Lung (tissue), 12 donors: ENCODE measurements around the gene ZNF750. TPM values are rescaled to one million over a fixed set of nuclear protein-coding genes. Genes with fewer than 3 reads are reported as not detected.

Experiments
- ATAC-seq: fragments of 200-7000 bp; cut with Tn5 transposase; one replicate; pipeline ENCODE4 v1.9.1; 2020; ENCODE audit warnings: moderate number of reproducible peaks; ENCODE audit not compliant: insufficient read depth, low FRiP score
- DNase-seq, 3 donors: peaks; one replicate each; pipeline ENCODE4 v3.0.0-alpha.2; 2013 to 2017
- H3K27ac ChIP-seq, 2 donors: one replicate each; pipeline ENCODE4 v1.5.1; 2013; ENCODE audit warnings: mild to moderate bottlenecking in 2 of 2, moderate library complexity in 2 of 2, control low read depth in 1 of 2, inconsistent platforms in 1 of 2, low read depth in 1 of 2, low read length in 1 of 2
- H3K27me3 ChIP-seq, 3 donors: one replicate each; pipeline ENCODE4 v1.5.1; 2013; ENCODE audit warnings: low read length in 2 of 3; ENCODE audit not compliant: control insufficient read depth in 3 of 3, insufficient read depth in 3 of 3
- H3K36me3 ChIP-seq, 4 donors: one replicate each; pipeline ENCODE4 v1.5.1; 2013; ENCODE audit warnings: low read length in 4 of 4, mild to moderate bottlenecking in 1 of 4, moderate library complexity in 1 of 4; ENCODE audit not compliant: control insufficient read depth in 4 of 4, insufficient read depth in 4 of 4
- H3K4me1 ChIP-seq, 5 donors: one replicate each; pipeline ENCODE4 v1.5.1; 2013; ENCODE audit warnings: low read length in 5 of 5, mild to moderate bottlenecking in 2 of 5, moderate library complexity in 1 of 5; ENCODE audit not compliant: control insufficient read depth in 5 of 5, insufficient read depth in 5 of 5
- H3K4me3 ChIP-seq: one replicate; pipeline ENCODE4 v1.5.1; 2013; ENCODE audit warnings: mild to moderate bottlenecking, control low read depth, moderate library complexity
- H3K9ac ChIP-seq, 2 donors: one replicate each; pipeline ENCODE4 v1.5.1; 2013; ENCODE audit warnings: low read length in 2 of 2, control low read depth in 1 of 2; ENCODE audit not compliant: insufficient read depth in 1 of 2
- H3K9me3 ChIP-seq, 4 donors: one replicate each; pipeline ENCODE4 v1.5.1; 2013; ENCODE audit warnings: low read length in 3 of 4, mild to moderate bottlenecking in 1 of 4, moderate library complexity in 1 of 4; ENCODE audit not compliant: control insufficient read depth in 4 of 4, insufficient read depth in 3 of 4
- CTCF ChIP-seq: IDR thresholded peaks from 2 replicates; pipeline ENCODE4 v1.5.1; 2012; ENCODE audit warnings: mild to moderate bottlenecking; ENCODE audit errors: control extremely low read depth, extremely low read depth
- WGBS, 2 donors: extraction: QIAGEN DNeasy Blood & Tissue Kit; methylation state at CpG; one replicate each; pipeline ENCODE4 v1.1.7; 2013; 5-methylcytosine and 5-hydroxymethylcytosine counted together
- polyA plus RNA-seq, 2 donors: library from polyadenylated mRNA; stranded (reverse); fragments of 200-250 nt; gene quantifications; one replicate each; pipeline ENCODE4 v1.2.1, GENCODE V29; 2013
- total RNA-seq, 2 donors: library from RNA; depleted of rRNA in 1 of 2; stranded (reverse); fragments of >200 nt in 1 of 2; gene quantifications; one replicate each; pipeline ENCODE4 v1.2.1, GENCODE V29; 2014 to 2021
- donor health status: control.
- donor health status: control.
- donor health status: Bipolar disorder and iron deficiency.
- donor health status: healthy.
- donor health status: DM: yes; HTN: yes; CAD: no.

The ZNF750 gene
- total and polyA plus RNA-seq, 4 donors, result 1.3 to 4.4 (median 1.9) TPM

GRCh38 chr17:82797061-82797460 is 42.8 kb downstream of the ZNF750 start:
- H3K36me3 ChIP-seq, result peaks cover 0 to 17% (median 8%) of the 10 kb centered on the region in 4 donors
- H3K4me3 ChIP-seq, result no peak overlapping the region
- 96 to 99% methylated on average over 9 of the region's 9 CpGs for WGBS, 2 donors
- H3K4me1 ChIP-seq, result peaks cover 0 to 5% (median 0%) of the 10 kb centered on the region in 5 donors
- no peak overlapping the region for H3K9ac ChIP-seq
- no peak for ATAC-seq
- no peaks in the 10 kb centered on the region for H3K27me3 ChIP-seq
- H3K27ac ChIP-seq, result no peak overlapping the region
- peaks cover 0 to 4% (median 0%) of the 10 kb centered on the region in 4 donors for H3K9me3 ChIP-seq
- no peak for TF ChIP-seq CTCF
- no peak for DNase-seq

GRCh38 chr17:82795615-82796014 is 44.2 kb downstream of the ZNF750 start:
- Histone ChIP-seq H3K36me3 (peaks cover 0 to 21% (median 6%) of the 10 kb centered on the region in 4 donors), H3K27me3 (no peaks in the 10 kb centered on the region), H3K9me3 (no peaks in the 10 kb centered on the region), H3K27ac (peak overlapping the region in 1 of 2 donors; percentile 15), H3K9ac (no peak overlapping the region), H3K4me3 (no peak overlapping the region), H3K4me1 (peaks cover 0 to 5% (median 0%) of the 10 kb centered on the region in 5 donors)
- no peak for TF ChIP-seq CTCF
- DNase-seq (no peak), ATAC-seq (no peak)
- WGBS, 2 donors, result 80 to 91% methylated on average over 14 of the region's 14 CpGs

GRCh38 chr17:82794781-82795482 is 44.9 kb downstream of the ZNF750 start:
- Histone ChIP-seq H3K9me3 (no peaks in the 10 kb centered on the region), H3K9ac (no peak overlapping the region), H3K4me1 (peaks cover 0 to 5% (median 0%) of the 10 kb centered on the region in 5 donors), H3K4me3 (no peak overlapping the region), H3K27me3 (no peaks in the 10 kb centered on the region), H3K27ac (no peak overlapping the region), H3K36me3 (peaks cover 0 to 18% (median 4%) of the 10 kb centered on the region in 4 donors)
- TF ChIP-seq CTCF, result no peak
- no peak for DNase-seq
- ATAC-seq, result no peak
- 88 to 91% methylated on average over 18 of the region's 18 CpGs for WGBS, 2 donors
